GM08714 (cell line): ENCODE measurements around the gene FAM151A.

ENCODE experiments used
- H3K4me3 ChIP-seq: fragments of 200-500 bp; sonication (Bioruptor generic); 2 replicates; pipeline ENCODE4 v1.5.1; 2014; ENCODE audit warnings: mild to moderate bottlenecking, low read length, inconsistent platforms
- ZNF274 ChIP-seq: IDR thresholded peaks from 2 replicates; pipeline ENCODE4 v1.6.1; 2012; ENCODE audit warnings: mild to moderate bottlenecking, low read depth, low read length

The FAM151A gene

GRCh38 chr1:54614563-54614962 is 8.8 kb downstream of the FAM151A start:
- no peak for TF ChIP-seq ZNF274
- H3K4me3 ChIP-seq, result no peak overlapping the region

GRCh38 chr1:54614024-54614423 is 9.3 kb downstream of the FAM151A start:
- H3K4me3 ChIP-seq, result no peak overlapping the region
- TF ChIP-seq ZNF274, result no peak

- H3K4me3 ChIP-seq, result no peak overlapping the region
- TF ChIP-seq ZNF274, result no peak
Measured at GRCh38 chr1:54611621-54612020, 11.7 kb downstream of the FAM151A start.

- no peak overlapping the region for H3K4me3 ChIP-seq
- TF ChIP-seq ZNF274, result no peak
Measured at GRCh38 chr1:54610601-54611580, 12.4 kb downstream of the FAM151A start.

GRCh38 chr1:54610048-54610447 is 13.3 kb downstream of the FAM151A start:
- no peak overlapping the region for H3K4me3 ChIP-seq
- TF ChIP-seq ZNF274, result no peak

- H3K4me3 ChIP-seq, result no peak overlapping the region
- TF ChIP-seq ZNF274, result no peak
Measured at GRCh38 chr1:54609301-54609921, 13.9 kb downstream of the FAM151A start.

- TF ChIP-seq ZNF274, result no peak
- no peak overlapping the region for H3K4me3 ChIP-seq
Measured at GRCh38 chr1:54608566-54609230, 14.6 kb downstream of the FAM151A start.

GRCh38 chr1:54607821-54608565 is 15.3 kb downstream of the FAM151A start:
- H3K4me3 ChIP-seq, result no peak overlapping the region
- TF ChIP-seq ZNF274, result no peak

GRCh38 chr1:54606990-54607325 is 16.4 kb downstream of the FAM151A start:
- no peak for TF ChIP-seq ZNF274

GRCh38 chr1:54606096-54606989 is 17.0 kb downstream of the FAM151A start:
- no peak for TF ChIP-seq ZNF274
- H3K4me3 ChIP-seq, result no peak overlapping the region

More at GRCh38 chr1:54606990-54607325, 16.4 kb downstream of the FAM151A start:
- H3K4me3 ChIP-seq, result no peak overlapping the region

GRCh38 chr1:54604572-54605370 is 18.6 kb downstream of the FAM151A start:
- no peak for TF ChIP-seq ZNF274
- H3K4me3 ChIP-seq, result no peak overlapping the region

- no peak overlapping the region for H3K4me3 ChIP-seq
- no peak for TF ChIP-seq ZNF274
Measured at GRCh38 chr1:54604051-54604450, 19.3 kb downstream of the FAM151A start.
